ENCODE data around the gene POU5F1. TPM values are rescaled to one million over a fixed set of nuclear protein-coding genes. Genes with fewer than 3 reads are reported as not detected.

POU5F1 gene
- total RNA-seq, 1 experiment from 2014 or later: 1.1 TPM

- CTCF ChIA-PET: no interaction called here
- H3K36me3 ChIP-seq (ENCODE audit: control insufficient read depth, insufficient read depth, low read length): no peaks in the 10 kb centered on the region
- no peak overlapping the region for H3K27ac ChIP-seq (ENCODE audit: low read length)
- H3K27me3 ChIP-seq (ENCODE audit: control insufficient read depth, insufficient read depth, low read length): no peaks in the 10 kb centered on the region
- in situ Hi-C loops (cut with HindIII; ENCODE audit: low pct_unique_long_range_greater_than_20kb, low sequenced_read_pairs) (no loop called here), intact Hi-C loops (cut with micrococcal nuclease; ENCODE audit: unreplicated experiment) (no loop called here)
- no peak for ATAC-seq
- no peak for DNase-seq (ENCODE audit: low read depth, low spot score)
- TF ChIP-seq CTCF (IDR thresholded peaks at IDR 0.05) (no peak), POLR2AphosphoS5 (IDR thresholded peaks at IDR 0.05; ENCODE audit: low read depth, low read length) (no peak), REST (IDR thresholded peaks at IDR 0.05; ENCODE audit: insufficient read depth in 1 of 2, low read depth in 2 of 2, low read length in 1 of 2) (no peak), SIN3A (IDR thresholded peaks at IDR 0.05; ENCODE audit: borderline replicate concordance, insufficient read depth, low read depth, low read length) (no peak), TCF7L2 (IDR thresholded peaks at IDR 0.05; ENCODE audit: low read depth, low read length) (no peak)
- no TSS peak for BruUV-seq (replicated peaks)
- H3K4me1 ChIP-seq (ENCODE audit: control insufficient read depth, insufficient read depth, low read length): no peaks in the 10 kb centered on the region
- POLR2A ChIA-PET: no interaction called here
- no peaks in the 10 kb centered on the region for H3K9me3 ChIP-seq (ENCODE audit: control insufficient read depth, insufficient read depth, low read depth, low read length)
- H3K4me3 ChIP-seq (ENCODE audit: low read depth in 2 of 2, low read length in 2 of 2): no peak overlapping the region
Observed at GRCh38 chr6:31179896-31180295, 9.4 kb upstream of the POU5F1 start.

- intact Hi-C loops (cut with micrococcal nuclease; ENCODE audit: unreplicated experiment): no loop called here
- Histone ChIP-seq H3K27me3 (ENCODE audit: control insufficient read depth, insufficient read depth, low read length) (no peaks in the 10 kb centered on the region), H3K4me1 (ENCODE audit: control insufficient read depth, insufficient read depth, low read length) (no peaks in the 10 kb centered on the region), H3K9me3 (ENCODE audit: control insufficient read depth, insufficient read depth, low read depth, low read length) (no peaks in the 10 kb centered on the region), H3K36me3 (ENCODE audit: control insufficient read depth, insufficient read depth, low read length) (no peaks in the 10 kb centered on the region), H3K27ac (ENCODE audit: low read length) (no peak overlapping the region), H3K4me3 (ENCODE audit: low read depth in 2 of 2, low read length in 2 of 2) (no peak overlapping the region)
- no peak for TF ChIP-seq REST (IDR thresholded peaks at IDR 0.05; ENCODE audit: insufficient read depth in 1 of 2, low read depth in 2 of 2, low read length in 1 of 2)
- TF ChIP-seq TCF7L2 (IDR thresholded peaks at IDR 0.05; ENCODE audit: low read depth, low read length): no peak
- TF ChIP-seq CTCF (IDR thresholded peaks at IDR 0.05): no peak
- TF ChIP-seq POLR2AphosphoS5 (IDR thresholded peaks at IDR 0.05; ENCODE audit: low read depth, low read length): no peak
- TF ChIP-seq SIN3A (IDR thresholded peaks at IDR 0.05; ENCODE audit: borderline replicate concordance, insufficient read depth, low read depth, low read length): no peak
- no TSS peak for BruUV-seq (replicated peaks)
- POLR2A ChIA-PET: no interaction called here
- in situ Hi-C loops (cut with HindIII; ENCODE audit: low pct_unique_long_range_greater_than_20kb, low sequenced_read_pairs): no loop called here
- no peak for DNase-seq (ENCODE audit: low read depth, low spot score)
- no peak for ATAC-seq
- CTCF ChIA-PET: no interaction called here
Observed at GRCh38 chr6:31179042-31179386, 8.5 kb upstream of the POU5F1 start.

All from Panc1 (cell line).